ENCODE data around the gene SLC35D1. TPM values are rescaled to one million over a fixed set of nuclear protein-coding genes. Genes with fewer than 3 reads are reported as not detected.
A peak's percentile ranks its signal among the peaks of the same experiment; 100 is the strongest.

SLC35D1 gene
- total and polyA plus RNA-seq, 9 of the 15 experiments (the other 6 are each of a cell fraction or from before 2014, with no cell fraction given) = 2.3 to 10.4 (median 6.4) TPM

DNA sequence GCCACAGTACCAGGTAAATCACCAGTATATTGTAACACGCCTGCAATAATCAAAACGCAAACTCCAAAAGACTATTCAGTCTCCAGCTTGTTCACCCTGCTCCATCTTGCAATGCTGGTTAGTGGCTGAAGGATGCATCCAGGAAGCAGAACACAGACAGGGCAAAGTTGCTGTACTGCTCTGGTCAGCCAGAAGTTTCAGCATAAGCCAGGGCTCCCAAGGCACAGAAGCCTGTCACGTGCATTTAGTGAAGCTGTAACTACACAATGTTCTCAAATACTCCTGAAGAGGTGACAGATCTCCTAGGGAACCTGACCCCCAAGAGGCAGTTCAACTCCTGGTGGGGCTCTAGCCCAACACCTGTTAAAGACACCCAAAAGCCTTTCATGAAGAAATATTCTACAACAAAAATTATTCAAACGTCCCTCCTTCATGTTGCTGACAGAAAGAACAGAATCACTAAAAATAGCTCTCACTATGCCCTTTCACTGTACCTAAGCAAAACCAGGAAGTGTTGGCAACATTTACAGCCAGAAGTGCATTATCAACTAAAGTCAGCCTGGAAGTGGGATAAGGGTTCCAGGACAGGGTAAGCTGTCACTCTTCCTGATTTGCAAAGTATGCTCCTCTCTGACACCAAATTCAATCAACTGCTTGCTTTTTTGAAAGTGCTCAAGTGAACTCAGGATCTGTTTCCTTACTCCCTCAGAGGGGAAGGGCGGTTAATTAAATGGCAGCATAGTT is 52.1 kb downstream of the SLC35D1 start:
- no peak overlapping the region for H3K27ac ChIP-seq (ENCODE audit: extremely low read depth, low read depth, low read length)
- H3K79me2 ChIP-seq (ENCODE audit: control insufficient read depth, insufficient read depth, low read length) = no peaks in the 10 kb centered on the region
- no peak overlapping the region for H2AFZ ChIP-seq (ENCODE audit: low read depth, low read length)
- peak in 1 of 4 experiments; percentile 21 for DNase-seq (ENCODE audit: extremely low read depth in 1 of 4, low spot score in 3 of 4)
- CTCF ChIA-PET (ENCODE audit: low intra/inter-chr PET ratio) = no interaction called here
- no peaks in the 10 kb centered on the region for H4K20me1 ChIP-seq (replicated peaks; ENCODE audit: control insufficient read depth, insufficient read depth, low read length)
- H3K9me1 ChIP-seq (ENCODE audit: control insufficient read depth, insufficient read depth, low read length) = no peaks in the 10 kb centered on the region
- H3K4me3 ChIP-seq = no peak overlapping the region
- no peaks in the 10 kb centered on the region for H3K27me3 ChIP-seq (ENCODE audit: control insufficient read depth in 2 of 2, insufficient read depth in 2 of 2, low read length in 2 of 2)
- TF ChIP-seq MEIS2 (IDR thresholded peaks at IDR 0.05; ENCODE audit: partially characterized antibody) (peak; percentile 16), ZNF431 (CRISPR knock-in tag; IDR thresholded peaks at IDR 0.05) (no peak), ZFP1 (CRISPR knock-in tag; IDR thresholded peaks at IDR 0.05) (no peak), ELF1 (tag; IDR thresholded peaks at IDR 0.05) (peak; percentile 56), TCF3 (CRISPR knock-in tag; IDR thresholded peaks at IDR 0.05) (0 out of 2 replicates have a peak, but pooled peaks have one; percentile 16), PKNOX1 (IDR thresholded peaks at IDR 0.05) (peak; percentile 76)
- peaks cover 30% of the 10 kb centered on the region; the same call in 2 of the 3 replicates for H3K36me3 ChIP-seq (ENCODE audit: control insufficient read depth, insufficient read depth, low read length)
- no peak overlapping the region for H3K9ac ChIP-seq (ENCODE audit: insufficient read depth in 1 of 2, low read depth in 2 of 2, low read length in 2 of 2)
- peaks cover 0 to 4% of the 10 kb centered on the region in 2 experiments; a peak in 2 of 5 replicates for H3K4me1 ChIP-seq (replicated peaks in 1 of 2; ENCODE audit: control insufficient read depth in 2 of 2, insufficient read depth in 2 of 2, low read length in 2 of 2)
- WGBS (ENCODE audit: insufficient coverage, low coverage, missing lambda C conversion rate) = 58% methylated on average over 5 of the region's 5 CpGs
- in situ Hi-C loops (cut with MboI) = loop anchor here (5.0 kb wide), 1 partner anchor 145 kb away; no protein-coding TSS in a partner anchor
- H3K4me2 ChIP-seq (ENCODE audit: insufficient read depth, low read length) = no peak overlapping the region
- peak; percentile 68 for ATAC-seq
- peak; percentile 40 for FAIRE-seq
- H3K9me3 ChIP-seq (replicated peaks; ENCODE audit: control insufficient read depth, insufficient read depth, low read depth, low read length) = no peaks in the 10 kb centered on the region
- intact Hi-C loops (cut with micrococcal nuclease) = no loop called here
- POLR2A ChIA-PET = interaction anchor here (0.6 to 2.2 kb wide), 6 partner anchors 10 to 212 kb away, joined by 3 to 6 read pairs (median 3); no protein-coding TSS in a partner anchor
- no TSS peak for BruUV-seq (replicated peaks)
